H1 (cell line): ENCODE data around the gene CIC. TPM values are rescaled to one million over a fixed set of nuclear protein-coding genes. Genes with fewer than 3 reads are reported as not detected.
A peak's percentile ranks its signal among the peaks of the same experiment; 100 is the strongest.

Source experiments
- CTCF ChIA-PET: fragments of 300-600 bp; sonication (Branson Sonifier 250); formaldehyde crosslinking; loops from one replicate; lab custom pipeline; 2021; ENCODE audit not compliant: partially characterized antibody; lab: Charles Lee
- POLR2A ChIA-PET: fragments of 300-600 bp; sonication (Branson Sonifier 250); formaldehyde crosslinking; loops from one replicate; lab custom pipeline; 2021; ENCODE audit warnings: inconsistent platforms; ENCODE audit not compliant: partially characterized antibody; lab: Charles Lee
- DNase-seq, 2 experiments: peaks; one replicate each; pipeline versions ENCODE4 v3.0.0 to v3.0.0-alpha.2; 2010 to 2022; ENCODE audit warnings: low spot score in 2 of 2, low read depth in 1 of 2, mixed read lengths in 1 of 2
- FAIRE-seq: peaks from 2 replicates; lab custom pipeline; 2011; peaks lifted over from hg19 to GRCh38; lab: Jason Lieb, UNC
- H2AFZ ChIP-seq: 2 replicates; pipeline ENCODE4 v1.8.1; 2012; ENCODE audit warnings: low read length, inconsistent platforms
- H2AK5ac ChIP-seq: 2 replicates; pipeline ENCODE4 v1.6.1; 2013; ENCODE audit warnings: low read depth, low read length
- H2BK120ac ChIP-seq: replicated peaks from 2 replicates; pipeline ENCODE3; 2013; ENCODE audit warnings: low read depth, low read length, inconsistent platforms
- H2BK12ac ChIP-seq: 2 replicates; pipeline ENCODE4 v1.6.1; 2013; ENCODE audit warnings: low read depth, low read length
- H2BK15ac ChIP-seq: 2 replicates; pipeline ENCODE4 v1.6.1; 2013; ENCODE audit warnings: low read length
- H2BK20ac ChIP-seq: 2 replicates; pipeline ENCODE4 v1.6.1; 2013; ENCODE audit warnings: low read length
- H2BK5ac ChIP-seq: 2 replicates; pipeline ENCODE4 v1.6.1; 2013; ENCODE audit warnings: low read depth, low read length
- H3K14ac ChIP-seq: 2 replicates; pipeline ENCODE4 v1.6.1; 2013; ENCODE audit warnings: inconsistent platforms; ENCODE audit not compliant: insufficient read length
- H3K18ac ChIP-seq: 2 replicates; pipeline ENCODE4 v1.6.1; 2013; ENCODE audit warnings: low read length; ENCODE audit errors: extremely low read depth
- H3K23ac ChIP-seq: 2 replicates; pipeline ENCODE4 v1.6.1; 2013; ENCODE audit warnings: inconsistent platforms; ENCODE audit not compliant: insufficient read length
- H3K23me2 ChIP-seq: 2 replicates; pipeline ENCODE4 v1.6.1; 2013; ENCODE audit warnings: low read depth, low read length
- H3K27ac ChIP-seq: 2 replicates; pipeline ENCODE4 v1.6.1; 2011; ENCODE audit warnings: low read depth, low read length, inconsistent platforms
- H3K27me3 ChIP-seq, 4 experiments: replicated peaks in 1 of 4; 1 replicate in 1 of 4; 2 replicates in 3 of 4; pipeline versions ENCODE4 v1.6.1 to v1.8.1; 2011 to 2013; ENCODE audit warnings: low read length in 3 of 4, mild to moderate bottlenecking in 3 of 4, inconsistent platforms in 2 of 4, mixed read lengths in 2 of 4, moderate library complexity in 1 of 4; ENCODE audit not compliant: control insufficient read depth in 3 of 4, insufficient read depth in 3 of 4; ENCODE audit errors: extremely low read depth in 1 of 4
- H3K36me3 ChIP-seq, 4 experiments: 2 replicates each; pipeline versions ENCODE4 v1.6.1 to v1.8.1; 2011 to 2013; ENCODE audit warnings: mild to moderate bottlenecking in 4 of 4, low read length in 3 of 4, moderate library complexity in 2 of 4, control low read depth in 1 of 4, inconsistent platforms in 1 of 4; ENCODE audit not compliant: insufficient read depth in 4 of 4, control insufficient read depth in 2 of 4
- H3K4ac ChIP-seq: replicated peaks from 2 replicates; pipeline ENCODE3; 2013; ENCODE audit warnings: low read length, low read depth, mixed read lengths, inconsistent platforms; ENCODE audit not compliant: insufficient read length
- H3K4me1 ChIP-seq, 4 experiments: replicated peaks in 1 of 4; 1 replicate in 1 of 4; 2 replicates in 3 of 4; pipeline versions ENCODE4 v1.6.1 to v1.8.1; 2011 to 2013; ENCODE audit warnings: low read length in 3 of 4, inconsistent platforms in 2 of 4, mixed read lengths in 1 of 4; ENCODE audit not compliant: insufficient read depth in 4 of 4, control insufficient read depth in 3 of 4
- H3K4me2 ChIP-seq, 2 experiments: 2 replicates each; pipeline versions ENCODE4 v1.6.1 to v1.8.1; 2011 to 2013; ENCODE audit warnings: low read depth in 2 of 2, low read length in 2 of 2, control low read depth in 1 of 2, inconsistent platforms in 1 of 2, mild to moderate bottlenecking in 1 of 2; ENCODE audit not compliant: insufficient read depth in 1 of 2
- H3K4me3 ChIP-seq, 4 experiments: fragments of 200-600, 300-600 bp in 1 of 4; sonication (generic), shearing (Covaris generic), sonication (Bioruptor Twin) in 1 of 4; 2 replicates each; pipeline versions ENCODE4 v1.5.1 to v1.8.1; 2011 to 2016; ENCODE audit warnings: low read length in 4 of 4, low read depth in 3 of 4, control low read depth in 2 of 4, inconsistent platforms in 2 of 4, mild to moderate bottlenecking in 2 of 4, mixed read lengths in 1 of 4, moderate library complexity in 1 of 4; ENCODE audit not compliant: insufficient read depth in 2 of 4; ENCODE audit errors: extremely low read depth in 1 of 4
- H3K56ac ChIP-seq: replicated peaks from 2 replicates; pipeline ENCODE3; 2013; ENCODE audit warnings: low read depth, mild to moderate bottlenecking, mixed read lengths, low read length, inconsistent platforms; ENCODE audit not compliant: insufficient read length
- H3K79me1 ChIP-seq: 2 replicates; pipeline ENCODE4 v1.6.1; 2013; ENCODE audit warnings: low read depth, low read length, control low read depth
- H3K79me2 ChIP-seq, 2 experiments: 2 replicates each; pipeline versions ENCODE4 v1.6.1 to v1.8.1; 2012 to 2013; ENCODE audit warnings: low read length in 2 of 2, mild to moderate bottlenecking in 2 of 2, inconsistent platforms in 1 of 2; ENCODE audit not compliant: insufficient read depth in 2 of 2, control insufficient read depth in 1 of 2
- H3K9ac ChIP-seq, 4 experiments: replicated peaks in 1 of 4; 1 replicate in 1 of 4; 2 replicates in 3 of 4; pipeline versions ENCODE4 v1.6.1 to v1.8.1; 2011 to 2013; ENCODE audit warnings: low read depth in 3 of 4, low read length in 3 of 4, control low read depth in 2 of 4, mild to moderate bottlenecking in 2 of 4, moderate library complexity in 2 of 4, inconsistent platforms in 1 of 4; ENCODE audit errors: extremely low read depth in 1 of 4
- H3K9me3 ChIP-seq, 2 experiments: 2 replicates each; pipeline versions ENCODE4 v1.6.1 to v1.8.1; 2012 to 2013; ENCODE audit warnings: mild to moderate bottlenecking in 2 of 2, moderate library complexity in 2 of 2, control low read depth in 1 of 2, inconsistent platforms in 1 of 2, low read depth in 1 of 2, low read length in 1 of 2, mixed read lengths in 1 of 2; ENCODE audit not compliant: insufficient read depth in 2 of 2
- H4K20me1 ChIP-seq, 2 experiments: replicated peaks in 1 of 2; 2 replicates each; pipeline versions ENCODE3 to v1.8.1; 2011 to 2013; ENCODE audit warnings: inconsistent platforms in 2 of 2, low read length in 2 of 2, mild to moderate bottlenecking in 1 of 2; ENCODE audit not compliant: insufficient read depth in 2 of 2, control insufficient read depth in 1 of 2
- H4K5ac ChIP-seq: 2 replicates; pipeline ENCODE4 v1.6.1; 2013; ENCODE audit warnings: low read length, low read depth, mixed read lengths, inconsistent platforms; ENCODE audit not compliant: insufficient read length
- H4K8ac ChIP-seq: 2 replicates; pipeline ENCODE4 v1.8.0; 2013; ENCODE audit warnings: mild to moderate bottlenecking, moderate library complexity, low read length, inconsistent platforms; ENCODE audit not compliant: insufficient read depth; ENCODE audit errors: extremely low read depth
- H4K91ac ChIP-seq: replicated peaks from 2 replicates; pipeline ENCODE3; 2013; ENCODE audit warnings: low read length, mixed read lengths, inconsistent platforms; ENCODE audit not compliant: insufficient read length
- CHD1 ChIP-seq: IDR thresholded peaks from 2 replicates; pipeline ENCODE4 v1.6.1; 2012; ENCODE audit warnings: low read depth, low read length, improper control_type of control experiment
- GTF2F1 ChIP-seq: IDR thresholded peaks from 2 replicates; pipeline ENCODE4 v1.6.1; 2012; ENCODE audit warnings: low read depth, low read length, improper control_type of control experiment, borderline replicate concordance
- MAX ChIP-seq: IDR thresholded peaks from 2 replicates; pipeline ENCODE4 v1.6.1; 2012; ENCODE audit warnings: inconsistent platforms
- RXRA ChIP-seq: IDR thresholded peaks from 2 replicates; pipeline ENCODE4 v1.6.1; 2011; ENCODE audit warnings: low read depth, mild to moderate bottlenecking, low read length, moderate library complexity; ENCODE audit not compliant: insufficient read depth
- TAF1 ChIP-seq: IDR thresholded peaks from 2 replicates; pipeline ENCODE4 v1.6.1; 2011; ENCODE audit warnings: mild to moderate bottlenecking, low read depth, low read length
- WGBS, 2 experiments: shearing (Covaris generic) in 1 of 2; methylation state at CpG; one replicate each; pipeline versions ENCODE4 v1.1.6 to v1.1.7; 2013 to 2015; ENCODE audit warnings: low lambda C conversion rate in 2 of 2, mixed read lengths in 2 of 2, inconsistent platforms in 1 of 2, low coverage in 1 of 2, missing lambda C conversion rate in 1 of 2; ENCODE audit not compliant: insufficient replicate concordance in 2 of 2, insufficient coverage in 1 of 2, insufficient read length in 1 of 2; ENCODE audit errors: extremely low coverage in 1 of 2, missing lambda C conversion rate in 1 of 2; 5-methylcytosine and 5-hydroxymethylcytosine counted together
- polyA plus RNA-seq, 7 experiments: library from polyadenylated mRNA; depleted of rRNA in 3 of 7; stranded (reverse) in 5 of 7; unstranded in 2 of 7; fragments of >200 nt in 5 of 7; fragments of 200-250 nt in 2 of 7; gene quantifications; 1 replicate in 5 of 7; 2 replicates in 1 of 7; 4 replicates in 1 of 7; pipeline versions ENCODE4 v1.2.1 to v1.2.3, GENCODE V29; 2011 to 2013; ENCODE audit warnings: missing spikeins in 2 of 7, mixed read lengths in 2 of 7
- total RNA-seq: library from RNA; stranded (reverse); fragmentation: NEBNext Ultra II Directional; extraction: Animal tissue kit (Norgen Biotek cat#: 25700); gene quantifications from 2 replicates; pipeline ENCODE4 v1.2.1, GENCODE V29; 2021
- TF ChIP-seq, protein P1 (sequence below): IDR thresholded peaks from 2 replicates; pipeline ENCODE4 v1.6.1; 2011; ENCODE audit warnings: low read depth, mild to moderate bottlenecking, low read length; ENCODE audit not compliant: insufficient read depth

Gene CIC
- total and polyA plus RNA-seq, 2 of the 8 experiments (the other 6 are each of a cell fraction or from before 2014, with no cell fraction given) = 13.2 to 43.6 TPM

GRCh38 chr19:42293948-42294347 is 24.9 kb downstream of the CIC start:
- TF ChIP-seq, protein P1, sequence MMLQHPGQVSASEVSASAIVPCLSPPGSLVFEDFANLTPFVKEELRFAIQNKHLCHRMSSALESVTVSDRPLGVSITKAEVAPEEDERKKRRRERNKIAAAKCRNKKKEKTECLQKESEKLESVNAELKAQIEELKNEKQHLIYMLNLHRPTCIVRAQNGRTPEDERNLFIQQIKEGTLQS = no peak
- TF ChIP-seq GTF2F1 (no peak), TAF1 (no peak), CHD1 (no peak), MAX (no peak), RXRA (no peak)
- no peak overlapping the region for H2BK20ac ChIP-seq
- H4K5ac ChIP-seq = no peak overlapping the region
- no peak overlapping the region for H3K4me3 ChIP-seq
- 0 out of 2 replicates have a peak overlapping the region, but pooled peaks have one; percentile 16 for H2BK5ac ChIP-seq
- no peaks in the 10 kb centered on the region for H3K9me3 ChIP-seq
- no peak overlapping the region for H4K91ac ChIP-seq
- no peak overlapping the region for H2BK120ac ChIP-seq
- DNase-seq = no peak
- H3K14ac ChIP-seq = no peak overlapping the region
- H3K27me3 ChIP-seq = no peaks in the 10 kb centered on the region
- no peak overlapping the region for H3K9ac ChIP-seq
- H3K56ac ChIP-seq = no peak overlapping the region
- peaks cover 6 to 53% (median 39%) of the 10 kb centered on the region in 4 experiments; a peak in 7 of 8 replicates for H3K36me3 ChIP-seq
- POLR2A ChIA-PET = interaction anchor here (0.6 to 4.1 kb wide), 5 partner anchors 8 to 127 kb away, joined by 3 to 20 read pairs (median 5); partner anchors contain the start of genes PAFAH1B3 and PRR19
- no peak overlapping the region for H2BK15ac ChIP-seq
- H3K4me1 ChIP-seq = peaks cover 0 to 2% (median under 1%) of the 10 kb centered on the region in 4 experiments; a peak in 5 of 7 replicates
- WGBS, 2 experiments = 92% methylated on average over 15 of the region's 15 CpGs; no CpG with 5 or more reads in 1 of the 2 experiments
- no peak for FAIRE-seq
- no peaks in the 10 kb centered on the region for H3K79me2 ChIP-seq
- H2AFZ ChIP-seq = no peak overlapping the region
- no peak overlapping the region for H3K23ac ChIP-seq
- H4K8ac ChIP-seq = no peak overlapping the region
- no peak overlapping the region for H3K4me2 ChIP-seq
- H2BK12ac ChIP-seq = no peak overlapping the region
- H4K20me1 ChIP-seq = peaks cover 0 to 12% of the 10 kb centered on the region in 2 experiments
- H3K18ac ChIP-seq = no peak overlapping the region
- H3K23me2 ChIP-seq = no peaks in the 10 kb centered on the region
- H3K27ac ChIP-seq = no peak overlapping the region
- no peak overlapping the region for H2AK5ac ChIP-seq
- H3K4ac ChIP-seq = no peak overlapping the region
- CTCF ChIA-PET = interaction anchor here (0.6 to 10.6 kb wide), 19 partner anchors 8 to 185 kb away, joined by 3 to 155 read pairs (median 4); partner anchors contain the start of genes GSK3A, PAFAH1B3, PRR19 and ZNF526
- peaks cover 7% of the 10 kb centered on the region for H3K79me1 ChIP-seq
